DMS114 treated with DMSO at 0.1 percent for 48 hours (cell line): Measurements from ENCODE around the gene ITM2C.

Experiments
- DNase-seq: peaks from one replicate; lab custom pipeline; 2025; ENCODE audit not compliant: unreplicated experiment; lab: John Stamatoyannopoulos, UW

The ITM2C gene

GRCh38 chr2:230924470-230925341, 60.0 kb downstream of the ITM2C start, which contains the start of gene GPR55:
GPR55 (minus strand) TSS chr2:230925242; CDS start chr2:230910962, 14,280 bp downstream.
- DNase-seq = no peak

DNA sequence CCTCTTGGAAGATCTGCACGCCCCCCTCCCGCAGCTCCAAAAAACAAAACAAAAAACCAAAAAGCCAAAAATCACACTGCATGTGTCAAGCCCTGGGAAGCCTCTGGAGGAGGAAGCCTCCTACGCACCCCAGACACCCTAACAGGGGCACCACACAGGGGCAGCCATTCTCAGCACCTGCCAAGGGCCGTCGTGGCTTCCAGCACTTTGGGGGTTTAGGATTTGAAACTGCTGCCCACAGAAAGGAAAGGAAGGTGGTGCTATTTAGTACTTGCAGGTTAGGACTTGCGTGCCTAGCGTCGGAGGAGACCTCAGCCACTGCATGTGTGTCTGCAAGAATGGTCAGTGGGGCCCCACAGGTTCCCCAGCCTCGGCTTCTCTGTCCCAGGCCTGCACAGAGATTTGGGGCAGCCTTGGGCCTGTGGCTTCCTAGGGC, 60.7 kb downstream of the ITM2C start:
- DNase-seq = no peak

DNA sequence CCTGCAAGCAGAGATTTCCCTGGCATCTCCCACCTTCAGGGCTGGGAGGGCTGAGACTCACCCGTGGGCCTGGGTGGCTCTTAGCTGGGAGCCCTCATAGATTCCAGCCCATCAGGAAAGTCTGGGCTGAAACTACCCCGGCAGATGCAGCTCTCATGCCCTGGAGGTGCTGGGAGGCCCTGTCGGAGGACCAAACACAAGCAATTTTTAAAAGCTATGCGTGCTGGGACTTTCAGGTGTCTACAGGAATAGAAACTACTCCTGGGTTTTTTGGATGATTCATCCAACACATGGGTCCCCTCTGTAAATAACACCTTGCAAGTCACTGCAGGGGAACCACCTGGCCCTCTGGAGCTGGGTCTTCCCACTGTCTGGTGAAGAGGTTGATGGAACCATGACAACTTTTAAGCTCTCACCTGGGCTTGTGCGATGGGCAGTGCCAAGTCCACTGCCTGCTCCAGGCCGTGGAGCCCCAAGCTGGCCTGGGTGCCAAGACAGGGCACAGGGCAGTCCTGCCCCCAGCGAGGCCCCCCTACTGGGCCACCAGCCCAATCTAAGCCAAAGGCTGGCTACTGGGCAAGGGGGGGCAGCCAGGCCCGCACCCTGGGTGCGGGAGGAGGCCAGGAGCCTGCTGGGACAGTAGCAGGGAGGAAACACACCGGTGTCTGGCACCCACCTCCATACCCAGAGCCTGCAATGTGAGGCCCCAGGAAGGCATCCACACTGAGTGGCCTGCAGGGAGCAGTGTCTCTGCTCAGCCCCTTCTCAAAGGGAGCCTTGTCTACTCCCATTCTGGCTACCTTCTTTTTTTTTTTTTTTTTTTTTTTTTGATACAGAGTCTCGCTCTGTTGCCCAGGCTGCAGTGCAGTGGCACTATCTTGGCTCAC, 61.4 kb downstream of the ITM2C start:
- no peak for DNase-seq

DNA sequence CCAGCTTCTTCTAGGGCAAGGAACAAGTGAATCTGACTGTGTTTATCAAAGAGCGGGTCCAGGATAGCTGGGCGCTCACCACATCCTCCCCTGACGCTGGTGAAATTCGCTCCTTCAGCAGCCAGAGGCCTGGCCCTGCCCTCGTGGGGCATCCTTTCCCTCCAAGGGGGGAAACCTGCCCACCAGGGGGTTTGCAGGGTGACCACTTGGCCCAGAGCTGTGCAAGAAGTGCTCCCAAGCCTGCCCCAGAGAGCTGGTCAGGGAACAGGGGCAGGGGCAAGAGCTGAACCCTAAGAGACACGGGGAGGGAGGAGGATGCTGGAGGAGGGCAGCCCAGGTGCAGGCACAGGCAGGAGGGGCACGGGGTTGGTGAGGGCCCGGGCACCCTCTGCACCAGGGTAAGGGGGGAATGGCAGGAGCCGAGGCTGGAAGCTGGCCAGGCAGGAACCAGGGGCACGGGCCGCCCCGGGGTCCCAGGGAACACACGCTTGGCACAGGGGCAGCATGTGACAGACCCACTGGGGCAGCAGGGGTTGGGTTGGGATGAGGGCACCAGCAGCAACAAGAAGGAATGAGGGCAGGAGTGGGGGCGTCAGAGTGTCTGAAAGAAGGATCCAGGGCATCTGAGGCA, 63.1 kb downstream of the ITM2C start:
- no peak for DNase-seq
